PFSK-1 (cell line): ENCODE measurements around the gene LY9.

Experiments
- FOXP2 ChIP-seq: optimal IDR thresholded peaks from 2 replicates; pipeline ENCODE3; 2011; ENCODE audit warnings: borderline replicate concordance, control low read depth, inconsistent platforms; ENCODE audit not compliant: insufficient read depth; ENCODE audit errors: extremely low read length, extremely low read depth
- POLR2AphosphoS5 ChIP-seq: IDR thresholded peaks from 2 replicates; pipeline ENCODE4 v1.6.1; 2012; ENCODE audit warnings: low read depth, mild to moderate bottlenecking, control low read depth, low read length, moderate library complexity
- SIN3A ChIP-seq: IDR thresholded peaks from 2 replicates; pipeline ENCODE4 v1.6.1; 2012; ENCODE audit warnings: mild to moderate bottlenecking, low read length, moderate library complexity, borderline replicate concordance; ENCODE audit not compliant: insufficient read depth
- TAF1 ChIP-seq: IDR thresholded peaks from 2 replicates; pipeline ENCODE4 v1.6.1; 2012; ENCODE audit warnings: low read length, control low read depth, borderline replicate concordance; ENCODE audit not compliant: insufficient read depth
- TF ChIP-seq, protein P1 (sequence below), 2 experiments: IDR thresholded peaks; 2 replicates each; pipeline versions ENCODE4 v1.6.1 to v1.8.0; 2011 to 2012; ENCODE audit warnings: low read depth in 2 of 2, low read length in 2 of 2, control low read depth in 1 of 2, inconsistent platforms in 1 of 2, mild to moderate bottlenecking in 1 of 2, moderate library complexity in 1 of 2; ENCODE audit not compliant: insufficient read depth in 1 of 2

LY9 gene

GRCh38 chr1:160835751-160836150, 39.8 kb downstream of the LY9 start:
- TF ChIP-seq TAF1 (no peak), FOXP2 (no peak), POLR2AphosphoS5 (no peak), SIN3A (no peak)
- TF ChIP-seq, protein P1, sequence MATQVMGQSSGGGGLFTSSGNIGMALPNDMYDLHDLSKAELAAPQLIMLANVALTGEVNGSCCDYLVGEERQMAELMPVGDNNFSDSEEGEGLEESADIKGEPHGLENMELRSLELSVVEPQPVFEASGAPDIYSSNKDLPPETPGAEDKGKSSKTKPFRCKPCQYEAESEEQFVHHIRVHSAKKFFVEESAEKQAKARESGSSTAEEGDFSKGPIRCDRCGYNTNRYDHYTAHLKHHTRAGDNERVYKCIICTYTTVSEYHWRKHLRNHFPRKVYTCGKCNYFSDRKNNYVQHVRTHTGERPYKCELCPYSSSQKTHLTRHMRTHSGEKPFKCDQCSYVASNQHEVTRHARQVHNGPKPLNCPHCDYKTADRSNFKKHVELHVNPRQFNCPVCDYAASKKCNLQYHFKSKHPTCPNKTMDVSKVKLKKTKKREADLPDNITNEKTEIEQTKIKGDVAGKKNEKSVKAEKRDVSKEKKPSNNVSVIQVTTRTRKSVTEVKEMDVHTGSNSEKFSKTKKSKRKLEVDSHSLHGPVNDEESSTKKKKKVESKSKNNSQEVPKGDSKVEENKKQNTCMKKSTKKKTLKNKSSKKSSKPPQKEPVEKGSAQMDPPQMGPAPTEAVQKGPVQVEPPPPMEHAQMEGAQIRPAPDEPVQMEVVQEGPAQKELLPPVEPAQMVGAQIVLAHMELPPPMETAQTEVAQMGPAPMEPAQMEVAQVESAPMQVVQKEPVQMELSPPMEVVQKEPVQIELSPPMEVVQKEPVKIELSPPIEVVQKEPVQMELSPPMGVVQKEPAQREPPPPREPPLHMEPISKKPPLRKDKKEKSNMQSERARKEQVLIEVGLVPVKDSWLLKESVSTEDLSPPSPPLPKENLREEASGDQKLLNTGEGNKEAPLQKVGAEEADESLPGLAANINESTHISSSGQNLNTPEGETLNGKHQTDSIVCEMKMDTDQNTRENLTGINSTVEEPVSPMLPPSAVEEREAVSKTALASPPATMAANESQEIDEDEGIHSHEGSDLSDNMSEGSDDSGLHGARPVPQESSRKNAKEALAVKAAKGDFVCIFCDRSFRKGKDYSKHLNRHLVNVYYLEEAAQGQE (IDR thresholded peaks at IDR 0.05; ENCODE audit: insufficient read depth in 1 of 2, low read depth in 2 of 2, low read length in 2 of 2), result no peak

DNA sequence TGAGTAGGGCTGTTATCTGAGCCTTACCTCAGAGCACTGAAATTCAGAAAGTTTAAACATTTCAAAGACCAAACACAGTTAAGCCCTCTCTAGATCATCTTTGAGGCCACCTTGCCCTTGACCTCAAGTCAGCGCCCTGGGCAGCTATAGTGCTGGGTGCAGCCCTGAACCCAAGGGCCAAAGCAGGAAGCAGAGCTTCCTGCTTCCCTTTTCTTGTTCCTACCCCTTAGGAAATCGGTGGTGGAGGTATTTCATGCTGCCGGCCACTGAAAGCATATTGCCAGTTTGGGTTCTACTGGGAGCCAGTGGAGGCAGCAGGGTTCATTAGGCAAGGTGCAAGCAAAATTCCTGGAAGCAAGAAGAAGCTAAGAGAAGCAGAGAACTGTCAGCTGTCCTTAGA, 40.6 kb downstream of the LY9 start:
- TF ChIP-seq POLR2AphosphoS5, result no peak
- TF ChIP-seq, protein P1 (IDR thresholded peaks at IDR 0.05; ENCODE audit: insufficient read depth in 1 of 2, low read depth in 2 of 2, low read length in 2 of 2), result no peak
- TF ChIP-seq TAF1, result no peak
- TF ChIP-seq SIN3A, result no peak
- no peak for TF ChIP-seq FOXP2

DNA sequence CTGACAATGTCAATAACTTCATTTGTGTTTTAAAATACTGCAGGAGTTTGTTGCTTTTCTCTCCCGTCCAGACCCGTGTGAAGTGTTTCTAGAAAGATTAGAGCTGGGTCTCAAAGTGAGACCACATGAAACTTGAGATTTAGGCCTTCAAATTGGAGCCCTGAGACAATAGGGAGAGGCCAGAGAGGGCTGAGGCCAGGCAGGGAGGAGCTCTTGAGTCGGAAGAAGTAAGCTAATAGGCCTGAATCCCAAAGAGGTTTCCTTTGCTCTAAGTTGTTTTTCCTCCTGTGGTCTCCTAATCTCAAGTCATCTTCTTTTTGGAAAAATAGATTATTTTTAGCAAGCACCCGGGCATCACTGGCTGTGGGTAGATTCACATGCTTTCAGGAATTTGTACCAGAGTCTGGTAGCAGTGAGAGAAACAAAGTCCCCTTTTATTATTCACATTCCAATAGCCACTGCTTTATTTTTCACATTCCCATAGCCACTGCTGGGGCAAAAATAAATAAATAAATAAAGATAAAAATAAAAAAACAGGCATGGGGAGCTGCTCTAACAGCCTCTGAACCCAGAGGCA, 41.1 kb downstream of the LY9 start:
- no peak for TF ChIP-seq POLR2AphosphoS5
- TF ChIP-seq SIN3A, result no peak
- TF ChIP-seq TAF1, result no peak
- TF ChIP-seq, protein P1 (IDR thresholded peaks at IDR 0.05; ENCODE audit: insufficient read depth in 1 of 2, low read depth in 2 of 2, low read length in 2 of 2), result no peak
- TF ChIP-seq FOXP2, result no peak

DNA sequence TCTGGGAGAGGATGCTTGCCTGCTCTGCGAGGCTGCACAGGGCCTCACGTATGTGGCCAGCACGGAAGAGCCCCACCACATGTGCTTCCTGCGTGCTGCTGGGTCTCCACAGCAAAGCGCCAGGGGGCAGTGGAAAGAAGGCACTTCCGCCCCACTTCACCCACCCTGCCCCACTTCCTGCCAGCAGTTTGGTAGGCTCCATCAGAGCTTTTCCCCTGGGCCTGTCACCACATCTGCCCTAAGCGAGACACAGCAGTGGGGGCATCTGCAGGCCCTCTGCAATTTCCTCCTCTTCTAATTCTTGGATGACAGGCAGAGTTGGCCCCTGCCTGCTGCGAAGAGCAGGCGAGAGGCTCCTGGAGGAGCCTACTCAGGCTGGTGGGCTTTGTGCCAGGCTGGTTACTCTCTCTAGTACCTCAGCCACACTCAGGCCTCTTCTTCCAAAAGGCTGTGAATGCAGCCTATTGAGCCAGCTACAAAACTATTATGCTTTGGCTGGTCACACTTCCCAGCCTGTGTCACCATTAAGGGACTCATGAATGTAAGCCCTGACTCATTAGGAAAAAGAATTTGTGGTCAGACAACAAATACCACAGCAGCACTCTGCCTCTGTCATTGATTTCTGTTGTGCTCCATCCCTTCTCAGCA, 41.7 kb downstream of the LY9 start:
- TF ChIP-seq POLR2AphosphoS5 (no peak), TAF1 (no peak), FOXP2 (peak; percentile 34), SIN3A (no peak)
- TF ChIP-seq, protein P1 (IDR thresholded peaks at IDR 0.05; ENCODE audit: insufficient read depth in 1 of 2, low read depth in 2 of 2, low read length in 2 of 2), result no peak
